OCI-LY1 (cell line): ENCODE results near the gene WDR83.

Experiments used
- CTCF ChIP-seq: fragments of 200-600 bp; sonication (generic), shearing (Covaris generic); IDR thresholded peaks from 2 replicates; pipeline ENCODE4 v1.5.1; 2017; ENCODE audit warnings: mild to moderate bottlenecking, antibody characterized with exemption, low read length, moderate library complexity, mixed read lengths
- EZH2 ChIP-seq: fragments of 200-600 bp; sonication (generic), shearing (Covaris generic); IDR thresholded peaks from 2 replicates; pipeline ENCODE4 v1.8.0; 2017; ENCODE audit warnings: borderline replicate concordance, mixed run types, mild to moderate bottlenecking, antibody characterized with exemption, low read length, moderate library complexity, mixed read lengths

- no peak for TF ChIP-seq CTCF
- TF ChIP-seq EZH2: no peak
Observed at GRCh38 chr19:12685831-12686230, 19.2 kb downstream of the WDR83 start.
